Osteocyte (in vitro differentiated cells): Measurements from ENCODE around the gene MGST1. TPM values are rescaled to one million over a fixed set of nuclear protein-coding genes. Genes with fewer than 3 reads are reported as not detected.

ENCODE experiments used
- DNase-seq: peaks from one replicate; pipeline ENCODE4 v3.0.0; 2021; ENCODE audit warnings: mixed read lengths; ENCODE audit not compliant: unreplicated experiment; ENCODE audit errors: extremely low spot score
- H3K27ac Mint-ChIP-seq: one replicate; pipeline ENCODE4 v1.8.0; 2021; ENCODE audit warnings: mild to moderate bottlenecking, mixed read lengths; ENCODE audit not compliant: unreplicated experiment
- H3K27me3 Mint-ChIP-seq: one replicate; pipeline ENCODE4 v1.8.0; 2021; ENCODE audit warnings: mixed read lengths; ENCODE audit not compliant: unreplicated experiment
- H3K36me3 Mint-ChIP-seq: one replicate; pipeline ENCODE4 v1.8.0; 2021; ENCODE audit warnings: mixed read lengths; ENCODE audit not compliant: unreplicated experiment
- H3K4me1 Mint-ChIP-seq: one replicate; pipeline ENCODE4 v1.8.0; 2021; ENCODE audit warnings: mixed read lengths; ENCODE audit not compliant: unreplicated experiment
- H3K4me3 Mint-ChIP-seq: one replicate; pipeline ENCODE4 v1.8.0; 2021; ENCODE audit warnings: mild to moderate bottlenecking, moderate library complexity, mixed read lengths; ENCODE audit not compliant: unreplicated experiment
- H3K9me3 Mint-ChIP-seq: one replicate; pipeline ENCODE4 v1.8.0; 2021; ENCODE audit warnings: mixed read lengths; ENCODE audit not compliant: unreplicated experiment
- CTCF ChIP-seq: fragments of 200-600 bp; sonication (generic); IDR thresholded peaks from 2 replicates; pipeline ENCODE4 v1.5.0; 2021; ENCODE audit warnings: antibody characterized with exemption, mild to moderate bottlenecking, moderate library complexity
- total RNA-seq: library from RNA; stranded (reverse); gene quantifications from 2 replicates; pipeline ENCODE4 v1.2.1, GENCODE V29; 2021

Gene MGST1
- total RNA-seq, 1 donor from 2014 or later, result 17.9 TPM

GRCh38 chr12:16307856-16308475, 39.5 kb upstream of the MGST1 start:
- peak overlapping the region; percentile 8 for H3K27ac Mint-ChIP-seq
- TF ChIP-seq CTCF, result no peak
- peaks cover 17% of the 10 kb centered on the region for H3K9me3 Mint-ChIP-seq
- H3K27me3 Mint-ChIP-seq, result no peaks in the 10 kb centered on the region
- no peaks in the 10 kb centered on the region for H3K36me3 Mint-ChIP-seq
- no peak overlapping the region for H3K4me3 Mint-ChIP-seq
- DNase-seq, result no peak
- peaks cover 2% of the 10 kb centered on the region for H3K4me1 Mint-ChIP-seq

- Mint-ChIP-seq H3K27me3 (no peaks in the 10 kb centered on the region), H3K27ac (no peak overlapping the region), H3K4me3 (no peak overlapping the region), H3K4me1 (peaks cover 2% of the 10 kb centered on the region), H3K36me3 (no peaks in the 10 kb centered on the region), H3K9me3 (peaks cover 17% of the 10 kb centered on the region)
- DNase-seq, result no peak
- TF ChIP-seq CTCF, result no peak
Measured at GRCh38 chr12:16310934-16311333, 36.5 kb upstream of the MGST1 start.

GRCh38 chr12:16323010-16323409, 24.4 kb upstream of the MGST1 start:
- peaks cover 5% of the 10 kb centered on the region for H3K4me1 Mint-ChIP-seq
- H3K4me3 Mint-ChIP-seq, result no peak overlapping the region
- no peaks in the 10 kb centered on the region for H3K27me3 Mint-ChIP-seq
- no peak overlapping the region for H3K27ac Mint-ChIP-seq
- H3K9me3 Mint-ChIP-seq, result peaks cover 6% of the 10 kb centered on the region
- H3K36me3 Mint-ChIP-seq, result no peaks in the 10 kb centered on the region
- no peak for DNase-seq
- no peak for TF ChIP-seq CTCF

GRCh38 chr12:16323638-16324037, 23.8 kb upstream of the MGST1 start:
- TF ChIP-seq CTCF, result no peak
- Mint-ChIP-seq H3K9me3 (peaks cover 12% of the 10 kb centered on the region), H3K27ac (no peak overlapping the region), H3K4me1 (peaks cover 5% of the 10 kb centered on the region), H3K27me3 (no peaks in the 10 kb centered on the region), H3K4me3 (no peak overlapping the region), H3K36me3 (no peaks in the 10 kb centered on the region)
- DNase-seq, result no peak

- no peak for TF ChIP-seq CTCF
- H3K4me1 Mint-ChIP-seq, result peaks cover 5% of the 10 kb centered on the region
- no peaks in the 10 kb centered on the region for H3K27me3 Mint-ChIP-seq
- H3K27ac Mint-ChIP-seq, result no peak overlapping the region
- H3K9me3 Mint-ChIP-seq, result peaks cover 12% of the 10 kb centered on the region
- no peak for DNase-seq
- no peaks in the 10 kb centered on the region for H3K36me3 Mint-ChIP-seq
- H3K4me3 Mint-ChIP-seq, result no peak overlapping the region
Measured at GRCh38 chr12:16324272-16324671, 23.2 kb upstream of the MGST1 start.
